Measurements from ENCODE around the gene DGKH.

DNA sequence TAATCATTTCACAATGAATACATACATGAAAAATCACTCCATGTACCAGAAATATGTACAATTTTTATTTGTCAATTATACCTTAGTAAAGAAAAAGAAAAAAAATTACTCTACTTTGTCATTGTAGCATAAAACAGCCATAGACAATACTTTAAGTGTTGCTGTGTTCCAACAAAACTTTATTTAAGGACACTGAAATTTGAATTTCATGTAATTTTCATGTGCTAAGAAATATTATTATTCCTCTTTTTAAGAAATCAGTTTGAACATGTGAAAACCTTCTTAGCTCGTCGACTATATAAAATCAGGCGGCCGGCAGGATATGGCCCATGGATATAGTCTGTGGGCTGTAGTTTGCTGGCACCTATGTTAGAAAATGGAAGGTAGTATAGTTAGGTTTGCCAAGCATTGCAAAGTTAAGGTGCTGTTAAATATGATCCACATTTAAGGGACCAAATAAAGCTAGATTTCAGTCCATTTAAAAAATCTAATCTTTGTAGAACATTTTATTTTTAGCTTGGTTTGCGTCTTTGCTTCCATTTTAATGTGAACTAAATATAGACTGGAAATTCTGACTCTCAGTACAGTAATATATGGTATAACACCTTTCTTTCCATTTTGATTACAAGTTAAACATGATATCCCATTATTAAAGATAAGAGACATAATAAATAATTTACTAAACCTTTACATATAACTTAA lies 6.5 kb downstream of the DGKH start:
- TF ChIP-seq, protein P1, sequence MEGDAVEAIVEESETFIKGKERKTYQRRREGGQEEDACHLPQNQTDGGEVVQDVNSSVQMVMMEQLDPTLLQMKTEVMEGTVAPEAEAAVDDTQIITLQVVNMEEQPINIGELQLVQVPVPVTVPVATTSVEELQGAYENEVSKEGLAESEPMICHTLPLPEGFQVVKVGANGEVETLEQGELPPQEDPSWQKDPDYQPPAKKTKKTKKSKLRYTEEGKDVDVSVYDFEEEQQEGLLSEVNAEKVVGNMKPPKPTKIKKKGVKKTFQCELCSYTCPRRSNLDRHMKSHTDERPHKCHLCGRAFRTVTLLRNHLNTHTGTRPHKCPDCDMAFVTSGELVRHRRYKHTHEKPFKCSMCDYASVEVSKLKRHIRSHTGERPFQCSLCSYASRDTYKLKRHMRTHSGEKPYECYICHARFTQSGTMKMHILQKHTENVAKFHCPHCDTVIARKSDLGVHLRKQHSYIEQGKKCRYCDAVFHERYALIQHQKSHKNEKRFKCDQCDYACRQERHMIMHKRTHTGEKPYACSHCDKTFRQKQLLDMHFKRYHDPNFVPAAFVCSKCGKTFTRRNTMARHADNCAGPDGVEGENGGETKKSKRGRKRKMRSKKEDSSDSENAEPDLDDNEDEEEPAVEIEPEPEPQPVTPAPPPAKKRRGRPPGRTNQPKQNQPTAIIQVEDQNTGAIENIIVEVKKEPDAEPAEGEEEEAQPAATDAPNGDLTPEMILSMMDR (IDR thresholded peaks at IDR 0.05): no peak
- no peak for TF ChIP-seq POLR2A (IDR thresholded peaks at IDR 0.05)
- no peak for TF ChIP-seq EP300 (IDR thresholded peaks at IDR 0.05)
- no peak for TF ChIP-seq POLR2AphosphoS5 (IDR thresholded peaks at IDR 0.05)
